ENCODE measurements around the gene KCNH5. TPM values are rescaled to one million over a fixed set of nuclear protein-coding genes. Genes with fewer than 3 reads are reported as not detected.

Gene KCNH5
- total and polyA plus RNA-seq, 2 of the 13 experiments (the other 11 are each of a cell fraction or from before 2014, with no cell fraction given) = not detected

GRCh38 chr14:62691647-62692489 lies 353.4 kb downstream of the KCNH5 start (continued):
- no peak for TF ChIP-seq E2F5 (CRISPR knock-in tag; conservative IDR thresholded peaks at IDR 0.05)
- TF ChIP-seq ZNF17 (CRISPR knock-in tag; IDR thresholded peaks at IDR 0.05) = no peak
- no peak for TF ChIP-seq ZNF782 (CRISPR knock-in tag; IDR thresholded peaks at IDR 0.05; ENCODE audit: borderline replicate concordance)
- peak; percentile 50; the same call in 1 of the 2 replicates for TF ChIP-seq TCF7 (IDR thresholded peaks at IDR 0.05; ENCODE audit: low read depth)
- TF ChIP-seq ASH2L (IDR thresholded peaks at IDR 0.05; ENCODE audit: insufficient read length, low read depth, low read length) = peak; percentile 93
- TF ChIP-seq ZIK1 (CRISPR knock-in tag; IDR thresholded peaks at IDR 0.05; ENCODE audit: borderline replicate concordance, low read depth) = no peak
- no peak for TF ChIP-seq SMAD1 (CRISPR knock-in tag; IDR thresholded peaks at IDR 0.05; ENCODE audit: borderline replicate concordance, low read depth)
- TF ChIP-seq MLLT10 (CRISPR knock-in tag; IDR thresholded peaks at IDR 0.05) = no peak
- TF ChIP-seq ATF2 (CRISPR knock-in tag; IDR thresholded peaks at IDR 0.05) = peak; percentile 57
- no peak for TF ChIP-seq PLRG1 (conservative IDR thresholded peaks at IDR 0.05)
- TF ChIP-seq ZNF354B (CRISPR knock-in tag; IDR thresholded peaks at IDR 0.05) = no peak
- peak; percentile 89 for TF ChIP-seq TEF (CRISPR knock-in tag; IDR thresholded peaks at IDR 0.05)
- TF ChIP-seq KDM3A (CRISPR knock-in tag; IDR thresholded peaks at IDR 0.05; ENCODE audit: low read depth) = no peak; the same call in 1 of the 2 replicates
- no peak for TF ChIP-seq ELF1 (CRISPR knock-in tag; IDR thresholded peaks at IDR 0.05)
- no peak for TF ChIP-seq SP4 (CRISPR knock-in tag; IDR thresholded peaks at IDR 0.05)
- no peak for TF ChIP-seq JARID2 (CRISPR knock-in tag; IDR thresholded peaks at IDR 0.05; ENCODE audit: insufficient replicate concordance)
- no peak for TF ChIP-seq IRF1 (CRISPR knock-in tag; IDR thresholded peaks at IDR 0.05; ENCODE audit: low read depth)
- TF ChIP-seq REL (CRISPR knock-in tag; conservative IDR thresholded peaks at IDR 0.05) = no peak
- TF ChIP-seq HNF4A (CRISPR knock-in tag; IDR thresholded peaks at IDR 0.05) = peak; percentile 81
- TF ChIP-seq HMGA1 (CRISPR knock-in tag; conservative IDR thresholded peaks at IDR 0.05) = no peak
- TF ChIP-seq SAFB2 (CRISPR knock-in tag; IDR thresholded peaks at IDR 0.05; ENCODE audit: borderline replicate concordance, low read depth) = no peak
- TF ChIP-seq ZNF101 (CRISPR knock-in tag; IDR thresholded peaks at IDR 0.05; ENCODE audit: borderline replicate concordance, low read depth) = no peak
- no peak for TF ChIP-seq PAX8 (CRISPR knock-in tag; IDR thresholded peaks at IDR 0.05; ENCODE audit: borderline replicate concordance)
- no peak for TF ChIP-seq GABPA (IDR thresholded peaks at IDR 0.05; ENCODE audit: low read depth, low read length)
- peak; percentile 21; the same call in 1 of the 2 replicates for TF ChIP-seq GABPA (CRISPR knock-in tag; IDR thresholded peaks at IDR 0.05; ENCODE audit: low read depth)
- no peak for TF ChIP-seq ATF1 (CRISPR knock-in tag; IDR thresholded peaks at IDR 0.05)
- TF ChIP-seq SAP130 (CRISPR knock-in tag; IDR thresholded peaks at IDR 0.05; ENCODE audit: low read depth) = peak; percentile 74
- TF ChIP-seq JUND (CRISPR knock-in tag; IDR thresholded peaks at IDR 0.05) = peak; percentile 100
